HuH-7 (cell line): ENCODE data around the gene CCR5AS.
"Not testable (repeated sequence)": the region's sequence is repeated elsewhere in the genome, so short reads cannot be mapped to it uniquely, and the experiment has no call there.

Experiments
- DNase-seq: peaks from one replicate; pipeline ENCODE4 v3.0.0; 2011; ENCODE audit warnings: low spot score

Gene CCR5AS

GRCh38 chr3:46354478-46354877 lies 52.4 kb downstream of the CCR5AS start:
- DNase-seq = no peak

- DNase-seq = no peak
Observed at GRCh38 chr3:46353647-46354410, 53.0 kb downstream of the CCR5AS start, which contains the start of gene CCR2. TSS of gene CCR2 (plus strand) at chr3:46354111. CDS start at chr3:46357528, 3,417 bp downstream.

GRCh38 chr3:46353090-46353489 lies 53.8 kb downstream of the CCR5AS start:
- no peak for DNase-seq

- DNase-seq = no peak
Observed at GRCh38 chr3:46351646-46352045, 55.2 kb downstream of the CCR5AS start.

GRCh38 chr3:46350262-46350565 lies 56.7 kb downstream of the CCR5AS start:
- no peak for DNase-seq

GRCh38 chr3:46349484-46350261 lies 57.2 kb downstream of the CCR5AS start:
- no peak for DNase-seq

GRCh38 chr3:46348823-46349482 lies 57.9 kb downstream of the CCR5AS start:
- no peak for DNase-seq

- no peak for DNase-seq
Observed at GRCh38 chr3:46344476-46344875, 62.4 kb downstream of the CCR5AS start.

GRCh38 chr3:46338840-46339239 lies 68.0 kb downstream of the CCR5AS start:
- no peak for DNase-seq

- no peak for DNase-seq
Observed at GRCh38 chr3:46337911-46338310, 69.0 kb downstream of the CCR5AS start.

- peak; percentile 12 for DNase-seq
Observed at GRCh38 chr3:46335541-46335940, 71.3 kb downstream of the CCR5AS start.

- no peak for DNase-seq
Observed at GRCh38 chr3:46334741-46335478, 72.0 kb downstream of the CCR5AS start.

GRCh38 chr3:46330676-46331075 lies 76.2 kb downstream of the CCR5AS start:
- not testable (repeated sequence) for DNase-seq

- no peak for DNase-seq
Observed at GRCh38 chr3:46325645-46326300, 81.1 kb downstream of the CCR5AS start.

- DNase-seq = no peak
Observed at GRCh38 chr3:46324036-46324435, 82.8 kb downstream of the CCR5AS start.

GRCh38 chr3:46321461-46322104 lies 85.3 kb downstream of the CCR5AS start:
- DNase-seq = no peak

- no peak for DNase-seq
Observed at GRCh38 chr3:46318207-46318927, 88.5 kb downstream of the CCR5AS start.

GRCh38 chr3:46316206-46316605 lies 90.7 kb downstream of the CCR5AS start:
- no peak for DNase-seq

GRCh38 chr3:46314517-46314916 lies 92.3 kb downstream of the CCR5AS start:
- DNase-seq = no peak
